Smooth muscle cell (in vitro differentiated cells): Measurements from ENCODE around the gene YWHAH. TPM values are rescaled to one million over a fixed set of nuclear protein-coding genes. Genes with fewer than 3 reads are reported as not detected.

Experiments
- DNase-seq: peaks from one replicate; lab custom pipeline; 2025; ENCODE audit not compliant: unreplicated experiment; lab: John Stamatoyannopoulos, UW
- H2AFZ ChIP-seq: fragments of 200-600 bp; sonication (generic); 2 replicates; pipeline ENCODE4 v1.6.0; 2016; ENCODE audit warnings: antibody characterized with exemption, low read depth, mild to moderate bottlenecking
- H3F3A ChIP-seq: fragments of 200-600 bp; sonication (generic); 2 replicates; pipeline ENCODE4 v1.6.0; 2017; ENCODE audit warnings: antibody characterized with exemption, low read depth
- H3K27ac ChIP-seq: fragments of 200-600 bp; sonication (generic); 2 replicates; pipeline ENCODE4 v1.5.1; 2016; ENCODE audit warnings: low read depth, mild to moderate bottlenecking
- H3K27me3 ChIP-seq: fragments of 200-600 bp; sonication (generic); 2 replicates; pipeline ENCODE4 v1.6.1; 2016; ENCODE audit warnings: low read depth, mild to moderate bottlenecking
- H3K36me3 ChIP-seq: fragments of 200-600 bp; sonication (generic); 2 replicates; pipeline ENCODE4 v1.5.1; 2016; ENCODE audit warnings: low read depth
- H3K4me1 ChIP-seq: fragments of 200-600 bp; sonication (generic); 2 replicates; pipeline ENCODE4 v1.5.1; 2016; ENCODE audit warnings: low read depth
- H3K4me2 ChIP-seq: fragments of 200-600 bp; sonication (generic); 2 replicates; pipeline ENCODE4 v1.6.0; 2016; ENCODE audit warnings: mild to moderate bottlenecking
- H3K4me3 ChIP-seq: fragments of 200-600 bp; sonication (generic); 2 replicates; pipeline ENCODE4 v1.5.1; 2016; ENCODE audit warnings: mild to moderate bottlenecking
- H3K79me2 ChIP-seq: fragments of 200-600 bp; sonication (generic); 2 replicates; pipeline ENCODE4 v1.6.0; 2016; ENCODE audit warnings: low read depth, mild to moderate bottlenecking
- H3K9ac ChIP-seq: fragments of 200-600 bp; sonication (generic); 2 replicates; pipeline ENCODE4 v1.6.0; 2016; ENCODE audit warnings: low read depth
- H3K9me3 ChIP-seq: fragments of 200-600 bp; sonication (generic); replicated peaks from 2 replicates; pipeline ENCODE4 v1.5.1; 2016; ENCODE audit warnings: low read depth
- H4K20me1 ChIP-seq: fragments of 200-600 bp; sonication (generic); 2 replicates; pipeline ENCODE4 v1.6.0; 2016; ENCODE audit warnings: low read depth
- WGBS: methylation state at CpG from one replicate; pipeline ENCODE4 v1.1.7; 2016; ENCODE audit warnings: low lambda C conversion rate; 5-methylcytosine and 5-hydroxymethylcytosine counted together
- polyA plus RNA-seq: library from polyadenylated mRNA; unstranded; fragments of >200 nt; fragmentation: Nextera tagmentation; extraction: Ambion mirVana; gene quantifications from 2 replicates; pipeline ENCODE4 v1.2.1, GENCODE V29; 2016
- total RNA-seq: library from RNA; depleted of rRNA; stranded (reverse); fragments of >200 nt; gene quantifications from 2 replicates; pipeline ENCODE4 v1.2.3, GENCODE V29; 2014
- TF ChIP-seq, protein P1 (sequence below): fragments of 200-600 bp; sonication (generic); IDR thresholded peaks from 2 replicates; pipeline ENCODE4 v1.5.1; 2017; ENCODE audit warnings: borderline replicate concordance, mild to moderate bottlenecking, antibody characterized with exemption; ENCODE audit not compliant: insufficient read depth, poor library complexity, severe bottlenecking

YWHAH gene
- total and polyA plus RNA-seq, 2 experiments from 2014 or later = 74.4 to 101 TPM

DNA sequence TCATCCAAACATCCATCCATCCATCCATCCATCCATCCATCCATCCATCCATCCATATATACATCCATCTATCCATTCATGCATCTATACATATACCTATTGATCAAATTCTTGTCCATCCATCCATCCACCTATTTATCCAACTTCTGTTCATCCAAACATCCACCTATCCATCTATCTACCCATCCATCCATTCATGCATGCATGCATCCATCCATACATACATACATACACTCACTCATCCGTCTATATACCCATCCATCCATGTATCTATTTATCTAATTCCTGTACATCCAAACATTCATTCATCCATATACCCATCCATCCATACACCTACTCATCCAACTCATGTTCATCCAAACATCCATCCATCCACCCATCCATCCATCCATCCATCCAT, 19.3 kb upstream of the YWHAH start:
- Histone ChIP-seq H3K4me2 (no peak overlapping the region), H3K9me3 (no peaks in the 10 kb centered on the region), H3K36me3 (no peaks in the 10 kb centered on the region), H3K27ac (no peak overlapping the region), H2AFZ (no peak overlapping the region), H3K4me1 (no peaks in the 10 kb centered on the region), H4K20me1 (no peaks in the 10 kb centered on the region), H3K79me2 (no peaks in the 10 kb centered on the region), H3K9ac (no peak overlapping the region), H3K4me3 (no peak overlapping the region), H3F3A (no peaks in the 10 kb centered on the region), H3K27me3 (no peaks in the 10 kb centered on the region)
- no peak for DNase-seq
- 91% methylated on average over 1 of the region's 1 CpG for WGBS
- TF ChIP-seq, protein P1, sequence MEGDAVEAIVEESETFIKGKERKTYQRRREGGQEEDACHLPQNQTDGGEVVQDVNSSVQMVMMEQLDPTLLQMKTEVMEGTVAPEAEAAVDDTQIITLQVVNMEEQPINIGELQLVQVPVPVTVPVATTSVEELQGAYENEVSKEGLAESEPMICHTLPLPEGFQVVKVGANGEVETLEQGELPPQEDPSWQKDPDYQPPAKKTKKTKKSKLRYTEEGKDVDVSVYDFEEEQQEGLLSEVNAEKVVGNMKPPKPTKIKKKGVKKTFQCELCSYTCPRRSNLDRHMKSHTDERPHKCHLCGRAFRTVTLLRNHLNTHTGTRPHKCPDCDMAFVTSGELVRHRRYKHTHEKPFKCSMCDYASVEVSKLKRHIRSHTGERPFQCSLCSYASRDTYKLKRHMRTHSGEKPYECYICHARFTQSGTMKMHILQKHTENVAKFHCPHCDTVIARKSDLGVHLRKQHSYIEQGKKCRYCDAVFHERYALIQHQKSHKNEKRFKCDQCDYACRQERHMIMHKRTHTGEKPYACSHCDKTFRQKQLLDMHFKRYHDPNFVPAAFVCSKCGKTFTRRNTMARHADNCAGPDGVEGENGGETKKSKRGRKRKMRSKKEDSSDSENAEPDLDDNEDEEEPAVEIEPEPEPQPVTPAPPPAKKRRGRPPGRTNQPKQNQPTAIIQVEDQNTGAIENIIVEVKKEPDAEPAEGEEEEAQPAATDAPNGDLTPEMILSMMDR = no peak

DNA sequence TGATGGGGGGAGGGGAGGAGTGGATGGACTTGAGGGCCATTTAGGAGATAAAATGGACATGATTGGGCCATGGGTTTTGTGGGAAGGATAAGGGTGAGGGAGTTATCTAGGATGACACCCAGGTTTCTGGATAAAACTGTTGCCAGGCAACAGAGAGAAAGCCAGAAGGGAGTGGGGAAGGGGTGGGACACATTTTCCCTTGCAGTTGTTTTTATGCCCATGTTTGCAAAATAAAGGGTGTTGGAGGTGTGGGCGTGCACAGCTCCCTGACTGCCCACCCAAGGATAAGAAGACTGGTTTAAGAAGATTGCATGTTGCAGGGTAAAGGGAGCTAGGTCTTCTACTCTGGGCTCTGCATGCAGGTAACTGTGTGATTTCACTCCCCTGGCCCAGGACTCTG, 18.3 kb upstream of the YWHAH start:
- Histone ChIP-seq H3K4me3 (no peak overlapping the region), H4K20me1 (no peaks in the 10 kb centered on the region), H3K9ac (no peak overlapping the region), H3K4me1 (no peaks in the 10 kb centered on the region), H3K79me2 (no peaks in the 10 kb centered on the region), H3F3A (no peaks in the 10 kb centered on the region), H3K27ac (no peak overlapping the region), H3K36me3 (no peaks in the 10 kb centered on the region), H3K9me3 (no peaks in the 10 kb centered on the region), H2AFZ (no peak overlapping the region), H3K4me2 (no peak overlapping the region), H3K27me3 (no peaks in the 10 kb centered on the region)
- DNase-seq = no peak
- WGBS = 79% methylated on average over 1 of the region's 1 CpG
- TF ChIP-seq, protein P1 = no peak

DNA sequence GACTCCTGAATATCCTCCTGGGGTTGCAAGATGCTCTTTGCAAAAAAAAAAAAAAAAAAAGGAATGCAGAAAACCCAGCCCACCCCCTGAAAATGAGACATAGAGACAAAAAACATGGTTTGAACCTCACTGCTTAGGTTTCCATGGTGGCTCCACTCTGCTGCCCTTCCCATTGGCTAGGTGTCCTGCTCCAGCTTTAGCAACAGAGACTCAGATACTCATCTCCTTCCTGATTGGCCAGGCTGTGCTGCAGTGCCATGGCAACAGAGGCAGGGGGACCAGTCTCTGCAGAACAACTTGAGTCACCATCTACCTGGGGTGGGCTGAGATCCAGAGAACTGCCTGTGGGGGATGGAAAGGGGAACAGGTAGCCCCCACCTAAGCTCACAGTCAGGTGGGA, 17.4 kb upstream of the YWHAH start:
- H3K27me3 ChIP-seq = no peaks in the 10 kb centered on the region
- H3K27ac ChIP-seq = no peak overlapping the region
- no peaks in the 10 kb centered on the region for H3K9me3 ChIP-seq
- no peaks in the 10 kb centered on the region for H3K79me2 ChIP-seq
- H3K4me3 ChIP-seq = no peak overlapping the region
- TF ChIP-seq, protein P1 = no peak
- H3F3A ChIP-seq = no peaks in the 10 kb centered on the region
- H3K9ac ChIP-seq = no peak overlapping the region
- no peak overlapping the region for H3K4me2 ChIP-seq
- no peak overlapping the region for H2AFZ ChIP-seq
- no peaks in the 10 kb centered on the region for H3K36me3 ChIP-seq
- H3K4me1 ChIP-seq = no peaks in the 10 kb centered on the region
- H4K20me1 ChIP-seq = no peaks in the 10 kb centered on the region
- DNase-seq = no peak

DNA sequence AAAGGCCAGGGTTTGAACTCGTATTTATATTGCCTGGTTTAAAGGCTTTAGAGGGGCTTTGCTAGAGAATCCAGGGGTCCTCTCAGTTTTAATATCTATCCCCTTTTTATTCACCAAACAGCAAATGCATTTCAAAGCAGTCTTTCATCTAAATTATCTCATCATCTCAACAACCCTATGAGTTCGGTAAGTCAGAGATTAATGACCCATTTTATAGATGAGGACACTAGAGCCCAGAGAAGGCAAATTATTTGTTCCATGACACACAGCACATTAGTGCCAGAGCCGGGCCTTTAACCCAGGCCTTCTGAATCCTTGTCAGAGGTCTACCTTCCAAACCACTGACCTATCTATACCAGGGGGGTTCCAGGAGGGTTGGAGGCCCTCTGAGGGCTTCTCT, 16.8 kb upstream of the YWHAH start:
- H3K9ac ChIP-seq = no peak overlapping the region
- no peak overlapping the region for H2AFZ ChIP-seq
- H3K9me3 ChIP-seq = no peaks in the 10 kb centered on the region
- TF ChIP-seq, protein P1 = no peak
- 89% methylated on average over 3 of the region's 3 CpGs for WGBS
- H3K79me2 ChIP-seq = no peaks in the 10 kb centered on the region
- H3K36me3 ChIP-seq = no peaks in the 10 kb centered on the region
- H3K4me1 ChIP-seq = no peaks in the 10 kb centered on the region
- H3K4me3 ChIP-seq = no peak overlapping the region
- no peak overlapping the region for H3K27ac ChIP-seq
- no peak for DNase-seq
- no peaks in the 10 kb centered on the region for H4K20me1 ChIP-seq
- no peak overlapping the region for H3K4me2 ChIP-seq
- H3F3A ChIP-seq = no peaks in the 10 kb centered on the region
- H3K27me3 ChIP-seq = no peaks in the 10 kb centered on the region
